ENCODE measurements around the gene EYS.

EYS gene

GRCh38 chr6:64803470-64804166 is 903.4 kb downstream of the EYS start:
- no peak for DNase-seq

- no peak for DNase-seq
Measured at GRCh38 chr6:64792534-64792933, 914.5 kb downstream of the EYS start.

GRCh38 chr6:64789476-64789875 is 917.5 kb downstream of the EYS start:
- no peak for DNase-seq

GRCh38 chr6:64786736-64787135 is 920.3 kb downstream of the EYS start:
- no peak for DNase-seq

GRCh38 chr6:64782877-64783276 is 924.1 kb downstream of the EYS start:
- no peak for DNase-seq

- DNase-seq = no peak
Measured at GRCh38 chr6:64777941-64778785, 928.9 kb downstream of the EYS start.

- no peak for DNase-seq
Measured at GRCh38 chr6:64776359-64776758, 930.7 kb downstream of the EYS start.

- DNase-seq = no peak
Measured at GRCh38 chr6:64774881-64775280, 932.1 kb downstream of the EYS start.

- no peak for DNase-seq
Measured at GRCh38 chr6:64750910-64751309, 956.1 kb downstream of the EYS start.

- no peak for DNase-seq
Measured at GRCh38 chr6:64737418-64737817, 969.6 kb downstream of the EYS start.

GRCh38 chr6:64736421-64736950 is 970.5 kb downstream of the EYS start:
- DNase-seq = no peak

- DNase-seq = no peak
Measured at GRCh38 chr6:64733433-64733832, 973.6 kb downstream of the EYS start.

- no peak for DNase-seq
Measured at GRCh38 chr6:64732888-64733287, 974.1 kb downstream of the EYS start.

GRCh38 chr6:64729522-64729921 is 977.5 kb downstream of the EYS start:
- DNase-seq = no peak

- DNase-seq = no peak
Measured at GRCh38 chr6:64727075-64727474, 980.0 kb downstream of the EYS start.

GRCh38 chr6:64724091-64724490 is 982.9 kb downstream of the EYS start:
- no peak for DNase-seq

GRCh38 chr6:64723327-64724058 is 983.5 kb downstream of the EYS start:
- no peak for DNase-seq

- no peak for DNase-seq
Measured at GRCh38 chr6:64721865-64722264, 985.2 kb downstream of the EYS start.

GRCh38 chr6:64717281-64717680 is 989.7 kb downstream of the EYS start:
- no peak for DNase-seq

GRCh38 chr6:64715624-64716023 is 991.4 kb downstream of the EYS start:
- DNase-seq = no peak

- DNase-seq = no peak
Measured at GRCh38 chr6:64714073-64714472, 993.0 kb downstream of the EYS start.

- DNase-seq = no peak
Measured at GRCh38 chr6:64713175-64713574, 993.9 kb downstream of the EYS start.

GRCh38 chr6:64712606-64713005 is 994.4 kb downstream of the EYS start:
- no peak for DNase-seq
